Measurements from ENCODE around the gene UGGT2.
"Not testable (repeated sequence)": the region's sequence is repeated elsewhere in the genome, so short reads cannot be mapped to it uniquely, and the experiment has no call there.

DNA sequence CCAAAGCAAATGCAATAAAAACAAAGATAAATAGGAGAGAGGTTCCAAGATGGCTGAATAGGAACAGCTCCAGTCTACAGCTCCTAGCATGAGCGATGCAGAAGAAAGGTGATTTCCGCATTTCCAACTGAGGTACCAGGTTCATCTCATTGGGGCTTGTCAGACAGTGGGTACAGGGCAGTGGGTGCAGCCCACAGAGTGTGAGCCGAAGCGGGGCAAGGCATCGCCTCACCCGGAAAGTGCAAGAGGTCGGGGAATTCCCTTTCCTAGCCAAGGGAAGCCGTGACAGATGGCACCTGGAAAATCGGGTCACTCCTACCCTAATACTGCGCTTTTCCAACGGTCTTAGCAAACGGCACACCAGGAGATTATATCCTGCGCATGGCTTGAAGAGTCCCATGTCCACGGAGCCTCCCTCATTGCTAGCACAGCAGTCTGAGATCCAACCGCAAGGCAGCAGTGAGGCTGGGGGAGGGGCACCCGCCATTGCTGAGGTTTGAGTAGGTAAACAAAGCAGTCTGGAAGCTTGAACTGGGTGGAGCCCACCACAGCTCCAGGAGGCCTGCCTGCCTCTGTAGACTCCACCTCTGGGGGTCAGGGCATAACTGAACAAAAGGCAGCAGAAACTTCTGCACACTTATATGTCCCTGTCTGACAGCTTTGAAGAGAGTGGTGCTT is 6.6 kb downstream of the UGGT2 start:
- not testable (repeated sequence) for TF ChIP-seq POLR2A (IDR thresholded peaks at IDR 0.05; ENCODE audit: low read length); GATA1 (IDR thresholded peaks at IDR 0.05; ENCODE audit: low read depth, low read length)

Measured in erythroblast (primary cell).